Measurements from ENCODE around the gene SYT7. TPM values are rescaled to one million over a fixed set of nuclear protein-coding genes. Genes with fewer than 3 reads are reported as not detected.
A peak's percentile ranks its signal among the peaks of the same experiment; 100 is the strongest.

Gene SYT7
- total RNA-seq, 4 donors from 2014 or later: 1.6 to 2.9 (median 1.9) TPM

- 30 to 50% methylated on average over 2 to 19 of the region's 20 CpGs for WGBS, 2 donors
- H3K9me3 ChIP-seq: no peaks in the 10 kb centered on the region
- intact Hi-C loops (cut with DNase I): no loop called here
- H3K4me1 ChIP-seq: peaks cover 0 to 76% (median 22%) of the 10 kb centered on the region in 3 donors
- H3K27me3 ChIP-seq: peaks cover 0 to 24% (median 0%) of the 10 kb centered on the region in 4 donors
- H3K36me3 ChIP-seq: no peaks in the 10 kb centered on the region
- TF ChIP-seq CTCF (IDR thresholded peaks at IDR 0.05): no peak
- no peak for TF ChIP-seq POLR2A (IDR thresholded peaks at IDR 0.05)
- H3K4me3 ChIP-seq: peak overlapping the region in 1 of 4 donors; percentile 35
- DNase-seq: no peak
- H3K27ac ChIP-seq: peak overlapping the region; percentile 51 to 85 (median 78)
Observed at GRCh38 chr11:61602775-61603569, 22.1 kb upstream of the SYT7 start.

GRCh38 chr11:61601512-61601911 lies 20.6 kb upstream of the SYT7 start:
- Histone ChIP-seq H3K9me3 (no peaks in the 10 kb centered on the region), H3K4me3 (no peak overlapping the region), H3K27ac (peak overlapping the region in 2 of 4 donors; percentile 9 to 81), H3K36me3 (no peaks in the 10 kb centered on the region), H3K27me3 (peaks cover 0 to 37% (median 0%) of the 10 kb centered on the region in 4 donors), H3K4me1 (peaks cover 0 to 65% (median 22%) of the 10 kb centered on the region in 3 donors)
- no peak for TF ChIP-seq CTCF (IDR thresholded peaks at IDR 0.05)
- no peak for DNase-seq
- intact Hi-C loops (cut with DNase I): no loop called here
- WGBS, 2 donors: 85 to 90% methylated on average over 3 of the region's 4 CpGs

GRCh38 chr11:61599968-61600710 lies 19.3 kb upstream of the SYT7 start:
- 66 to 75% methylated on average over 9 to 10 of the region's 13 CpGs for WGBS, 2 donors
- intact Hi-C loops (cut with DNase I): no loop called here
- H3K9me3 ChIP-seq: no peaks in the 10 kb centered on the region
- peaks cover 0 to 36% (median 0%) of the 10 kb centered on the region in 4 donors for H3K27me3 ChIP-seq
- no peaks in the 10 kb centered on the region for H3K36me3 ChIP-seq
- H3K27ac ChIP-seq: peak overlapping the region in 2 of 4 donors; percentile 57 to 69
- H3K4me3 ChIP-seq: no peak overlapping the region
- DNase-seq: no peak
- peaks cover 4 to 77% (median 25%) of the 10 kb centered on the region in 3 donors for H3K4me1 ChIP-seq
- no peak for TF ChIP-seq POLR2A (IDR thresholded peaks at IDR 0.05)
- TF ChIP-seq CTCF (IDR thresholded peaks at IDR 0.05): no peak

- Histone ChIP-seq H3K36me3 (no peaks in the 10 kb centered on the region), H3K27ac (peak overlapping the region in 2 of 4 donors; percentile 57 to 69), H3K27me3 (peaks cover 0 to 44% (median 0%) of the 10 kb centered on the region in 4 donors), H3K9me3 (no peaks in the 10 kb centered on the region), H3K4me1 (peaks cover 4 to 83% (median 25%) of the 10 kb centered on the region in 3 donors), H3K4me3 (no peak overlapping the region)
- 56 to 59% methylated on average over 13 to 21 of the region's 25 CpGs for WGBS, 2 donors
- intact Hi-C loops (cut with DNase I): no loop called here
- DNase-seq: no peak
- TF ChIP-seq CTCF (IDR thresholded peaks at IDR 0.05) (no peak), POLR2A (IDR thresholded peaks at IDR 0.05) (no peak)
Observed at GRCh38 chr11:61598886-61599868, 18.3 kb upstream of the SYT7 start.
